Astrocyte of the cerebellum (primary cell): ENCODE measurements around the gene SDK2.

ENCODE experiments used
- DNase-seq: peaks from one replicate; pipeline ENCODE4 v3.0.0-alpha.2; 2011; ENCODE audit warnings: low read depth
- H3K4me3 ChIP-seq: 2 replicates; pipeline ENCODE4 v1.5.1; 2011; ENCODE audit warnings: mild to moderate bottlenecking, low read depth, low read length, moderate library complexity
- in situ Hi-C: cut with HindIII; loops from 2 replicates; pipeline ENCODE4 v1.10.0; 2017; ENCODE audit warnings: low sequenced_read_pairs
- TF ChIP-seq, protein P1 (sequence below): IDR thresholded peaks from 2 replicates; pipeline ENCODE4 v1.5.1; 2012; ENCODE audit warnings: low read length, low read depth, moderate library complexity, mild to moderate bottlenecking; ENCODE audit errors: missing control alignments

SDK2 gene

DNA sequence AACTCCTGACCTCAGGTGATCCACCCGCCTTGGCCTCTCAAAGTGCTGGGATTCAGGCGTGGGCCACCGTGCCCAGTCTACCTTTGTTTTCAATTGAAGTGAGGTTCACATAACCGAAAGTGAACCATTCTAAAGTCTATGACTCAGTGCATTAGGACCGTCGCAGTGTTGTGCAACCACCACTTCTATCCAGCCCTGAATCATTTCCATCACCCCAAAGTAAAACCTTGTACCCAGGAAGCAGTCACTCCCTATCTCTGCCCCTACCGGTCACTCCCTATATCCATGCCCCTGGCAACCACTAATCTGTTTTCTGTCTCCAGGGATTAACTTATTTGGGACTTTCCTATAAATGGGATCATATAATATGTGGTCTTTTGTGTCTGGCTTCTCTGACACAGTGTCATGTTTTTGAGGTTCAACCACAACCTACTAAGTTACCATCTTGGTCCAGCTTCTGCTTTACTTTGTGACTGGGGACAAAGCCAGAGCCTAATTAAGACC, 304.1 kb downstream of the SDK2 start:
- TF ChIP-seq, protein P1, sequence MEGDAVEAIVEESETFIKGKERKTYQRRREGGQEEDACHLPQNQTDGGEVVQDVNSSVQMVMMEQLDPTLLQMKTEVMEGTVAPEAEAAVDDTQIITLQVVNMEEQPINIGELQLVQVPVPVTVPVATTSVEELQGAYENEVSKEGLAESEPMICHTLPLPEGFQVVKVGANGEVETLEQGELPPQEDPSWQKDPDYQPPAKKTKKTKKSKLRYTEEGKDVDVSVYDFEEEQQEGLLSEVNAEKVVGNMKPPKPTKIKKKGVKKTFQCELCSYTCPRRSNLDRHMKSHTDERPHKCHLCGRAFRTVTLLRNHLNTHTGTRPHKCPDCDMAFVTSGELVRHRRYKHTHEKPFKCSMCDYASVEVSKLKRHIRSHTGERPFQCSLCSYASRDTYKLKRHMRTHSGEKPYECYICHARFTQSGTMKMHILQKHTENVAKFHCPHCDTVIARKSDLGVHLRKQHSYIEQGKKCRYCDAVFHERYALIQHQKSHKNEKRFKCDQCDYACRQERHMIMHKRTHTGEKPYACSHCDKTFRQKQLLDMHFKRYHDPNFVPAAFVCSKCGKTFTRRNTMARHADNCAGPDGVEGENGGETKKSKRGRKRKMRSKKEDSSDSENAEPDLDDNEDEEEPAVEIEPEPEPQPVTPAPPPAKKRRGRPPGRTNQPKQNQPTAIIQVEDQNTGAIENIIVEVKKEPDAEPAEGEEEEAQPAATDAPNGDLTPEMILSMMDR: peak; percentile 43
- in situ Hi-C loops: no loop called here
- peak; percentile 79 for DNase-seq
- H3K4me3 ChIP-seq: no peak overlapping the region

DNA sequence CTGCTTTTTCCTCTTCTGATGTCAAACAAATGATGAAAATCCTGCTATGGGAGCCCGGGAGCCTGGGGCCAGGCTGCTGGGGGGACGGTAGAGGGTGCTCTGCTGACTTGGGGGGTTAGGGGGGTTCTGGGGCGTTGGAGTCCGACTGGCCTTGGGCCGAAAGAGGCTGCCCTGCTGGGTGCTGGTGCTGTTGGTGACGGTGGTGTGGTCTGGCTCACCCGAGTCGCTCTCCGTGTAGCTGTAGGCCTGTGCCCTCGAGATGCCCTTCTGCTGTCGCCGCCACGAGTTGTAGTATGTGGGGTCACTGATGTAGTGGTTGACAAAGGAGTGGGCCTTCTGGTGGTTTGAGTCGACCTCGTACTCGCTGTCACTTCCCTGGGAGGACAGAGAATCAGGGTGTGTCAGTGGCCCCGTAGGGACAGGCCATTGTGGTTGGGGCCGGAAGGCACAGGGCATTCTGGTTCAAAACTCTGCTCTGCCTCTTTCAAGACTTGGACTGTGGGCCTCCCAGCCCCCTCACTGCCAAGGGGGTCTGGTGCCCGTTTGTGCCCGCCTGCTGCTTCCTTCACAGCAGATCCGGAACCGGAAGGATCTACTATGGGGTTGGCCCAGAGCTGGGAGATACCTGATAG, 305.6 kb downstream of the SDK2 start:
- in situ Hi-C loops: no loop called here
- TF ChIP-seq, protein P1: no peak
- DNase-seq: no peak
- no peak overlapping the region for H3K4me3 ChIP-seq

DNA sequence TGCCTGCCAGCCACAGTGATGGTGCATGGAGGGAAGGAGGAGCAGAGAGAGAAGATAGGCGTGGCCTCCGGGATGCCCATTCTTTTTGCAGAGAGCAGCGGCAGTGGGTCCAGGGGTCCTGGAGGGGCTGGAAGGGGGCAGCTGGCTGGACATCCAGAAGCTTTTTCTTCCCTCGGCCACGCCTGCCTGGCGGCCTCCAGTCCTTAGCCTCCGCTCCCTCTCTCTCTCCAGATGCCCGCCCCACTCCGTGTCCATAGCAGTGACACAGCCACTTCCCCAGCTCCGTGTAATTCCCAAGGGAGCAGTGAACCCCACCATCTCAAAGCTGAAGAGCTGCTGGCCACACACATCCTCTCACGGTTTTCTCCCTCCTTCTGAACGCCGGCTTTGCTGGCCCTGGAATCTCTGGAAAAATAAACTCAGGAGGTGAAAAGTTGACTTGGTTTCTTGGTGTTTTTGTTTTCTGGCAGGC, 306.2 kb downstream of the SDK2 start:
- DNase-seq: no peak
- in situ Hi-C loops: no loop called here
- TF ChIP-seq, protein P1: no peak
- peak overlapping the region; percentile 2 for H3K4me3 ChIP-seq

DNA sequence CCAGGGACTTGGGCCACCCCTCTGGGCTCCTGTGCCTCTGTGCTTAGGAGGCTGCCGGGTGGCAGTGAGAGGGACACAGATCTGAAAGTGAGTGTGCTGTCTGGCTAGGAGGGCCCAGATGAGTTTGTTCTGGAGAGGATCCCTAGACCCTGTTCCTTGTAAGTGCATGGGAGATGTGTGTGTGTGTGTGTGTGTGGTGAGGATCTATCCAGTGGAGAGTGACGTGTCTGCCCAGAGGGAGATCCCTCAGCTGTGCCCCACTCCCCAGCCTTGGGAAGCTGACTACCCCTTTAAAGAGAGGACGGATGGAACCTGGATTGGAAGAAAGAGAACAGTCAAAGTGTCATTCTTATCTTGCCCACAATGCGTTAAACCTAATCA, 306.9 kb downstream of the SDK2 start:
- in situ Hi-C loops: no loop called here
- DNase-seq: no peak
- no peak overlapping the region for H3K4me3 ChIP-seq
- TF ChIP-seq, protein P1: no peak

GRCh38 chr17:73336408-73337329, 307.6 kb downstream of the SDK2 start:
- no peak overlapping the region for H3K4me3 ChIP-seq
- DNase-seq: no peak
- TF ChIP-seq, protein P1: no peak
- in situ Hi-C loops: no loop called here

GRCh38 chr17:73335591-73336407, 308.4 kb downstream of the SDK2 start:
- H3K4me3 ChIP-seq: no peak overlapping the region
- DNase-seq: no peak
- TF ChIP-seq, protein P1: no peak
- in situ Hi-C loops: no loop called here
